HCT116 (cell line): ENCODE measurements around the gene PPT2.

Experiments used
- CTCF ChIP-seq, 3 experiments: fragments of 200-600 bp in 1 of 3; sonication (generic) in 1 of 3; IDR thresholded peaks in 2 of 3; conservative IDR thresholded peaks in 1 of 3; 2 replicates each; pipeline ENCODE4 v1.5.1; 2012 to 2017; ENCODE audit warnings: low read depth in 2 of 3, low read length in 2 of 3, antibody characterized with exemption in 1 of 3, borderline replicate concordance in 1 of 3, control low read depth in 1 of 3, mild to moderate bottlenecking in 1 of 3, mixed read lengths in 1 of 3, mixed run types in 1 of 3, moderate library complexity in 1 of 3; ENCODE audit not compliant: insufficient read depth in 1 of 3
- EGR1 ChIP-seq: IDR thresholded peaks from 2 replicates; pipeline ENCODE4 v1.6.1; 2012; ENCODE audit warnings: low read depth
- EZH2 ChIP-seq: fragments of 200-600 bp; sonication (generic); IDR thresholded peaks from 2 replicates; pipeline ENCODE4 v1.6.1; 2017; ENCODE audit warnings: antibody characterized with exemption, mixed run types
- POLR2A ChIP-seq: IDR thresholded peaks from 2 replicates; pipeline ENCODE4 v1.7.0; 2011; ENCODE audit warnings: borderline replicate concordance; ENCODE audit not compliant: insufficient read depth, insufficient read length; ENCODE audit errors: extremely low read depth
- POLR2AphosphoS5 ChIP-seq: IDR thresholded peaks from 2 replicates; pipeline ENCODE4 v1.6.1; 2011; ENCODE audit warnings: mild to moderate bottlenecking, low read depth, low read length, moderate library complexity
- RAD21 ChIP-seq: IDR thresholded peaks from 2 replicates; pipeline ENCODE4 v1.6.1; 2012; ENCODE audit warnings: low read depth, mild to moderate bottlenecking
- SIN3A ChIP-seq: IDR thresholded peaks from 2 replicates; pipeline ENCODE4 v1.6.1; 2012; ENCODE audit warnings: low read depth
- SP1 ChIP-seq: IDR thresholded peaks from 2 replicates; pipeline ENCODE4 v1.6.1; 2012; ENCODE audit warnings: low read depth
- TCF7L2 ChIP-seq: IDR thresholded peaks from 2 replicates; pipeline ENCODE4 v1.7.0; 2011; ENCODE audit warnings: borderline replicate concordance, inconsistent platforms; ENCODE audit not compliant: insufficient read depth, insufficient read length; ENCODE audit errors: extremely low read depth
- ZBTB33 ChIP-seq: IDR thresholded peaks from 2 replicates; pipeline ENCODE4 v1.6.1; 2011; ENCODE audit warnings: mild to moderate bottlenecking, low read length, moderate library complexity; ENCODE audit not compliant: insufficient replicate concordance; ENCODE audit errors: extremely low read depth
- ZFX ChIP-seq: fragments of 450-650 bp; IDR thresholded peaks from 2 replicates; pipeline ENCODE4 v1.6.1; 2017
- TF ChIP-seq, protein P1 (sequence below): IDR thresholded peaks from 2 replicates; pipeline ENCODE4 v1.6.1; 2012
- TF ChIP-seq, protein P2 (sequence below): IDR thresholded peaks from 2 replicates; pipeline ENCODE4 v1.6.1; 2012

- peak in 2 of 3 experiments; percentile 8 to 37; a peak in 2 of 6 replicates for TF ChIP-seq CTCF (IDR thresholded peaks at IDR 0.05 in 2 of 3, conservative IDR thresholded peaks at IDR 0.05 in 1 of 3; ENCODE audit: borderline replicate concordance in 1 of 3, insufficient read depth in 1 of 3, low read depth in 2 of 3, low read length in 2 of 3)
- no peak for TF ChIP-seq RAD21
- no peak for TF ChIP-seq ZBTB33
- TF ChIP-seq, protein P1, sequence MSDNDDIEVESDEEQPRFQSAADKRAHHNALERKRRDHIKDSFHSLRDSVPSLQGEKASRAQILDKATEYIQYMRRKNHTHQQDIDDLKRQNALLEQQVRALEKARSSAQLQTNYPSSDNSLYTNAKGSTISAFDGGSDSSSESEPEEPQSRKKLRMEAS: no peak
- no peak for TF ChIP-seq EZH2
- no peak for TF ChIP-seq SIN3A
- TF ChIP-seq, protein P2, sequence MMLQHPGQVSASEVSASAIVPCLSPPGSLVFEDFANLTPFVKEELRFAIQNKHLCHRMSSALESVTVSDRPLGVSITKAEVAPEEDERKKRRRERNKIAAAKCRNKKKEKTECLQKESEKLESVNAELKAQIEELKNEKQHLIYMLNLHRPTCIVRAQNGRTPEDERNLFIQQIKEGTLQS: no peak
- no peak for TF ChIP-seq SP1
- no peak for TF ChIP-seq POLR2A
- no peak for TF ChIP-seq TCF7L2
- TF ChIP-seq POLR2AphosphoS5: peak; percentile 42
- TF ChIP-seq EGR1: no peak
- TF ChIP-seq ZFX: no peak
Observed at GRCh38 chr6:32168807-32169591, 15.1 kb downstream of the PPT2 start.
